HG03354 (cell line): Measurements from ENCODE around the gene DNAH10.

Experiments used
- ATAC-seq: cut with Tn5 transposase; IDR thresholded peaks from one replicate; pipeline ENCODE4 v1.9.1; 2021; ENCODE audit warnings: mild to moderate bottlenecking; ENCODE audit not compliant: unreplicated experiment, poor library complexity, severe bottlenecking

Gene DNAH10

DNA sequence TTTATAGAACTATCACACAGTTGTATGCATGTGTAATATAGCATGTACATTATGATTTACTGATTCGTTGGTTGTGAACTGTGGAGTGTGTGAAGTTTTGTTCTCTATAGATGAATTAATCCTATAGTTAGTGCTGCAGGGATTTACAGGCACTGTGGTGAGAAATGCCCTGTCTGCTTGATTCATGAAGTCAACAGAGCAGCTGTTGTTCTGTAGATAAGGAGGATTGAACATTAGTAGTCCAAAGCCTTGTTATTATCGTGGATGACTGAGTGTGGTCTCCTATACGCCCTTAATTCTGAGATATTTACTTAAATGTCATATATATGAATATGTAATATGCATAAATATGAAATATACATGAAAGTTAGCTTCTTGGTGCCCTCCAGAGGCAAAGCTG lies 98.3 kb downstream of the DNAH10 start:
- ATAC-seq: no peak

DNA sequence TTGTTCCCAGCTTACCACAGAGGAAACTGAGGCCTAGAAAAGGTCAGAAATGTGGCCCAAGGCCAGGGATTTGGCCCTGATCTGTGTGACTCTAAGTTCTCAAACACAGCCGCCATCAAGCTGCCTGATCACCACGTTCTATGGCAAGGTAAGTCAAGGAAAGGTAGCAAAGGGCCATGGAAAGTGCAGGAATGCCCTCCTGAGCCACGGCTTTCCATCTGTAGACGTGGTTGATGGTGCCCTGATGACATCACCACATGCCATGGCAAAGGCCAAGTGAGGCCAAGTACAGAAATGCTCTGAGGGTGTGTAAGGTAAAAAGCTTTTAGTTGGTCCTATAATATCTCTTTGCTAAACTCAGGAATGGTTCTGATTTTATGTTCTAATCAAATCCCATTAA lies 99.3 kb downstream of the DNAH10 start:
- no peak for ATAC-seq

DNA sequence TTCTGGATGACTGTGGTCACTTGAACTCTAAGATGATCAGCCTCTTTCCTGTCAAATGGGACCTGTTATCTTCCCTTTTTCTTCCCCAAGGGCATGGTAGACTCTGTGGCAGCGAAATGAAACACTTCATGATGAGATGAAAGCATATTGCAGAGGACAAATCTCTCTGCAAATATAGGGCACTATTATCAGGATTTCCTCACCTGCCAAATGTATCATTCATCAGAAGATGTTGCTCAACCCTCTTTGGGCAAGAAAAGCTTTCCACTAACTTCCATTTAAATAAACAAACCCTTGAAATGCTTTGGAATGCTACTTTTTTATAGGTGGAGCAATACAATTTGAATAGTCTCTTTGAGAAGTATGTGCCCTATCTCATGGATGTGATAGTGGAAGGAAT lies 105.0 kb downstream of the DNAH10 start:
- ATAC-seq: no peak

DNA sequence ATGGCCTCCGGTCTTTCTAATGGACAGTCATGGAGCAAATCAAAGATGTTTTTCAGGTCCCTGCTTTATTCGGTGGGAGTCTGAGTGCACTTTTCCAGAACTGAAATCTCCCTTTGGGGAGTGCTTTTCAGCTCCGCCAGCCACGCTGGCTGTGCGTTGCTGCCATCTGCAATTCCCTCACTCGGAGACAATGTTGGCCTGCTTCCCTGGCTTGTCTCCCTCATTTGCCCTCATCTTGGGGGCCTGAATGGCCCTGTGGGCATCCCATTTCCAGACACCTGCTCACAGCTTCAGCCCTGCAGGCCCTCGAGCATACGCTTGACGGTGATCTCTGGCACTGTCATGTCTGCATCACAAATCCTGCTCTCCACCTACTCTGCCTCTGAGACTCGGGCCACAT lies 106.7 kb downstream of the DNAH10 start:
- ATAC-seq: no peak

DNA sequence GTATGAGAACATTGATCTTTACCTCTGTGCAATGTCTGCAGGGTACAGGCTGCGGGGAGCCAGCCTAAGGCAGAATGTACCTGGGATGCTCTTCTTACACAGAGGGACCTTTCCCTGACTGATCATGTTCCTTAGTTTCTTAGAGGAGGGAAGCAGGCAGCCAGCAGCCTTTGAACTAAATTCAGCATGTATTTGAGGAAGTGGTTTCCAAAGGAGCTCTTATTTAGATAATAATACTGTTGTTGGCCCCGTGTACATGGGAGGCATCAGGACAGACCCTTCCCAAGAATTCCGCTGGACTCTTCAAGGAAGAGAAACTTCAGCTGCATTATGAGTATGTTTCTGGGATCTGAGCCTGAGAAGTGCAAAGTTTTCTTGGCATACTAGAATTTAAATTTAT lies 111.7 kb downstream of the DNAH10 start:
- no peak for ATAC-seq

DNA sequence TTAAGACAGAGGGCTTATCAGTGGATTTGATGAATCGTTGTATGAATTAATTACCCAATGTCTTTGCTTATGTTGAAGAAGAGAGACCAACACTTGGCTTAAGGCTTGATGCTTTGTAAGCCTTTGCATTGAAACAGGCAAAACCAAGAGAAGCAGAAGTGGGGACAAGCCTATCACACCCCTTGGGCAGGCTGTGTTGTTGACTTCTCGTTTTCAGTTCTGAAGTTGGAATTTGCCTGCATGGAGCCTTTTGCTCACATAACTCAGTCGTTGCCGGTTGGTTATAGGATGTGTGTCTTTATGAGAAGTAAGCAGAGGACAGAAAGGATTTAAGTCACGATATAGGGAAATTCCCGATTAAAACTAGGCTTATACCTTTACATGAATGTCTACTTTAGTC lies 115.9 kb downstream of the DNAH10 start:
- no peak for ATAC-seq

DNA sequence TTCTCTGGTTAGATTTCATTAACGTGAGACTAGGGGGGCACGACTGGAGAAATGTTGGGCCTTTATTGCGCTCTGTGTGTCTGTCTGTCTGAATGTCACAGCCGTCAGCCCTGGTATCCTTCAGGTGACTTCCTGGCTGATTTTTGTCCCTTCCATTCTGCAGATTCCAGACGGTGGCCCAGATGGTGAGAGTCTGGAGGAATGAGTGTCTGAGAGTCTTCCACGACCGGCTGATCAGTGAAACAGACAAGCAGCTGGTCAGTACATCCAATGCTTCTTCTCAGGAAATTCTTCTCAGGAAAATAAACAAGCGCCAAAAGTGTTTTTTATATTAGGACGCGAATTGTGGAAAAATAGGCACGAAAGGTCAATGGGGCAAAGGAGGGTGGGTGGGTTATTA lies 117.0 kb downstream of the DNAH10 start:
- no peak for ATAC-seq

DNA sequence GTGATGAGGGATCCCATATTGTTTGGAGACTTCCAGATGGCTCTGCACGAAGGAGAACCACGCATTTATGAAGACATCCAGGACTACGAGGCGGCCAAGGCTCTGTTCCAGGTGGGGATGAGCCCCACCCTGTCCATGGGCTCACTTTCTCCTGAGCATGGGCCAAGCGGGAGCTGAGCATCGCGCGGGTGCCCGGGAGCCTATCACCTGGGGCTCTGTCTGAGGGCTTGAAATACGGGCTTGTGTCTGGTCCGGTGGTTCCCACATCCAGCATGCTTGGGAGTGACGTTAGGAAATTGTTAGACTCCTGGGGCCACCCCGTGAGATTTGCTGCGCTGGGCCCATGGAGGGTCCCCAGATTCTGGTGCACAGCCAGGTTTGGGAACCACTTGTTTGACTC lies 117.6 kb downstream of the DNAH10 start:
- ATAC-seq: no peak

DNA sequence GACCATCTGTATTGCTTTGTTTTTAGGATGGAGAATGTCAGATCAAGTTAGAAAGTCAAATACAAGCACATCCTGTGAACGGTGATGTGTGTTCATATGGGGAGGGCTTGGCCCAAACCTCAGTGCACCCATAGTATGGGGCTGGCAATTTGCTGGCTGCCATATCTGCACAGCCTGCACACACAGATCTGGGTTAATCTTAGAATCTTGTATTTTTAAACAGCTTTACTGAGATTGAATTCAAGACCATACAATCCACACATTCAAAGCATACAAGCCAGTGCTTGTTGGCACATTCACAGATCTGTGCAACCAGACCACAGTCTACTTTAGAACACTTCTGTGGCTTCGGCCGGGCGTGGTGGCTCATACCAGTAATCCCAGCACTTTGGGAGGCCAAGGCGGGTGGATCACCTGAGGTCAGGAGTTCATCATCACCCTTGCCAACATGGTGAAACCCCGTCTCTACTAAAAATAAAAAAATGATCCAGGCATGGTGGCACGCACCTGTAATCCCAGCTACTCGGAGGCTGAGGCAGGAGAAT lies 120.1 kb downstream of the DNAH10 start:
- no peak for ATAC-seq

DNA sequence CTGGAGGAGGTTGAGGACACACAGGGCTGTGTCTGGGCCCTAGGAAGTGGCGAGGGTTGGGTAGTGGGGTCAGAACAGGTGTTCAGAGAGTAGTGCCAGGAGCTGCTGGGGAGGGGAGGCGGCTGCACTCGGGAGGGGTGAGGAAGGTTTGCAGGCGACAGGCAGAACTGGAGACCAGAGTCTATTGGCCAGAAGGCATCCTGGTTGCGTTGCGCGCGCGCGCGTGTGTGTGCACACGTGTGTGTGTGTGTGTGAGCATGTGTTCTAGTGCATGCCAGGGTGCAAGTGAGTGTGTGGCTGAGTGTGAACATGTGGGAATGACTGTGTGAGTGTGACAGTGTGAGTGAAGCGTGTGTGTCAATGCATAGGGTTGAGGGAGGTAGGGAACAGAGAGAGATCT lies 124.2 kb downstream of the DNAH10 start:
- no peak for ATAC-seq

DNA sequence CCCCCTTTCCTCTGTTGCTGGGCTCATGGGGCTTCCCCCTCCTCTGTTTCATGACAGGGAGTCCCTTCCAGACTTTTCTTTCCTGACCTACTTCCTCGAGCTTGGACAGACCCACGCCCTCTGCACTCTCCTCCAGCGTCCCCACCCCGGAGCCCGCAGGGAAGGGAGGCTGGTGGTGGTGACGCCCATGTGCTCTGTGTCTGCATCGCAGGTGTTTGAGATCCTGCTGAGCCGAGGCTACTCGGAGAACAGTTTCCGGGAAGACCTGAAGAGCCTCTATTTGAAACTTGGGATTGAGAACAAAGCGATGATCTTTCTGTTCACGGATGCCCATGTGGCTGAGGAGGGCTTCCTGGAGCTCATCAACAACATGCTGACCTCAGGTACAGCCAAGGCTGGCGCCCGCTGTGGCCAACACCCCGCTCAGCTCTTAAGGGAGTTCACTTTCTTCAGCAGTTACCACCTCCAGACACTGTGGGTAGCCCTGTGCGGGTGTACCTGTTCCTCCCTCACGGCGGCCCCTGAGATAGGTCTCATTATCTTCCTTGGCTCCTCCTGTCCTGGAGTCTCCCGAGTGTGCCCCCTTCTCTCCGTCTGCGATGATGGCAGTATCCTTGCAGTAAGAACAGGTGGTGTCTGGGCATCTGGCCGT lies 125.0 kb downstream of the DNAH10 start:
- no peak for ATAC-seq

DNA sequence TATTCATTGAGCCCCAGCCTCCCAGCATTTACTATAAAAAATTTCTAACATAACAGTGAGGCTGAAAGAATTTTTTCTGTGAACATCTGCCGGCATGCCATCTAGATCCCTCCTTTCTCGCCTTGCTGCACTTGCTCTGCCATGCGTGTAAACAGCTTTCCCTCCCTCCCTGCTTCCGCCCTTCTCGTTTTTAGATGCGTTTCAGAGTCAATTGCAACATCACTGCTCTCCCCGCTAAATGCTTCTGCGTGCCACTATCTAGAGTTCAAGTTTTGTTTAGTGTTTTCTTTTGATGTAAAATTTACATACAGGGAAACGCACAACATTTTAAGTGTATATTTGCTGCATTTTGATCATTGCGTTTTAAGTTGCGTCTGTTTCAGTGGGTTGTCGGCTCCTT lies 126.9 kb downstream of the DNAH10 start:
- no peak for ATAC-seq

DNA sequence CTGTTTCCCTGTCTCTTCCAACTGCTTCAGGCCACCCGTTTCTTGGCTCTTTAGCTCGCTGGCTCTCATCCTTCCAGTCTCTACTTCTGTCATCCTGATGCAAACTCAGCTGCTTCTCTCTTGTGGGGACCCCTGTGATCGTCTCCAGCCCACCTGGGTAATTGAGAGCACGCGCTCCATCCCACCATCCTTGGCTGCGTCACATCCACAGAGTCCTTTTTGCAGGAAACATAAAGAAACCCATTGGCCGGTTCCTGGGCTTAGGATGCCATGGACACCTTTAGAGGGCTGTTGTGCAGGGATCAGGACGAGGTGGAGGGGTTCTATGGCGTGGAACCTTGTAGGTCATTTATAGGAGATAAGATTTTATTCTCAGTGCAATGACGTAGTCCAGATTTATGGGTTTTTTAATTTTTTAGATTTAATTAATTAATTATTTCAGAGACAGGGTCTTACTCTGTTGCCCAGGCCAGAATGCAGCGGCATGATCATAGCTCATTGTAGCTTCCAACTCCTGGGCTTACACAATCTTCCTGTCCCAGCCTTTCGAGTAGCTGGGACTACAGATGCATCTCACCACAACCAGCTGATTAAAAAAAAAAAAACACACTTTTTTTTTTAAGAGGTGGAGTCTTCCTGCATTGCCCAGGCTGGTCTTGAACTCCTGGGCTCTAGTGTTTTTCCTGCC lies 127.9 kb downstream of the DNAH10 start:
- no peak for ATAC-seq

DNA sequence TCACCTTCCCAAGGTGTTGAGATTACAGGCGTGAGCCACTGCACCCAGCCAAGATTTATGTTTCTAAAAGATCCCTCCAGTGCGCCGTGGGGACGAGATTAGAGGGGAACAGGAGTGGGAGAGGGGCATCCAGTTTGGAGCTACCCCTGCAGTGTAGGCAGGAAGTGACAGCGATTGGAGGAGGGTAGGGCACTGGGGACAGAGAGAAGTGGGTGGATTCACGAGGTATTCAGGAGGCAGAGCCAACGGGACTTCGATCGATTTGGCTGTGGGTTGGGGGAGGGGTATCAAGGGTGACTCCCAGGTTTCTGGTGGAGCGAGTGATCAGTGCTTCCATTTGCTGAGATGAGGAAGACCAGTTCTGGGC lies 128.4 kb downstream of the DNAH10 start:
- no peak for ATAC-seq

DNA sequence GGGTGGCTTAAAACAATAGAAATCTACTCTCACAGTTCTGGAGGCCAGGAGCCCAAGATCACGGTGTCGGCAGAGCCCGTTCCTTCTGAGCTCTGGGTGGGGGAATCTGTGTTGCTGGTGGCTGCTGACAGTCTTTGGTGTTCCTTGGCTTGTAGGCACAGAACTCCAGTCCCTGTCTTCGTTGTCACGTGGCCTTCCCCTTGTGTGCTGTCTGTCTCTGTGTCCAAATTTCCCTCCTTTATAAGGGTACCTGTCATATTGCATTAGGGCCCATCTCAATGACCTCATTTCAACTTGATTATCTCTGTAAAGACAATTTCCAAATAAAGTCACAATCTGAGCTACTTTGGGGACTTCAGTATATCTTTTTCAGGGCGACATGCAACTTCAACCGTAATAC lies 128.9 kb downstream of the DNAH10 start:
- no peak for ATAC-seq

DNA sequence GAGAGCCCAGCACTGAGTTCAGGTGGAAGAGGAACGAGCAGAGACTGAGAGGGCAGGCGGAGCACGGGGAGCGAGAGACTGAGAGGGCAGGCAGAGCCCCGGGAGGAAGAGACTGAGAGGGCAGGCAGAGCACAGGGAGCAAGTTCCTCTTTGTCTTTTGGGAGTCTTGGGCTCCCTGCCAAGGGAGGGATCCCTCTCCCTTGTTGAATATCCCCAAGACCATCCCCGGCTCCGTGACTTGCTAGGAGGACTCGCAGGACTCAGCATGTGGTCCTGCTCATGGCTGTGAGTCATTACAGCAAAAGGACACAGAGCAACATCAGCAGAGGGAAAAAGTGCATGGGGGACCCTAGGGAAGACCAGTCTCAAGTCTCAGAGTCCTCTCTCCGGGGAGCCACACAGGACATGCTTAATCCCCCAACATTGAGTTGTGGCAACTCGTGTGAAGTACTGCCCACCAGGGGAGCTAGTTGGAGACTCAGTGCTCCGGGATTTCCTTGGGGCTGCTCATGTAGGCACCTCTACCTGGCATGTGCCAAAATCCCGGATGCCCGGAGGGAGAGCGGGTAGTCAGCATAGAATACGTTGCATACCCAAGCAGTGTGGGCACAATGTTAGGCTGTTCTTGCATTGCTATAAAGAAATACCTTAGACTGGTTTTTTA lies 129.5 kb downstream of the DNAH10 start:
- no peak for ATAC-seq

DNA sequence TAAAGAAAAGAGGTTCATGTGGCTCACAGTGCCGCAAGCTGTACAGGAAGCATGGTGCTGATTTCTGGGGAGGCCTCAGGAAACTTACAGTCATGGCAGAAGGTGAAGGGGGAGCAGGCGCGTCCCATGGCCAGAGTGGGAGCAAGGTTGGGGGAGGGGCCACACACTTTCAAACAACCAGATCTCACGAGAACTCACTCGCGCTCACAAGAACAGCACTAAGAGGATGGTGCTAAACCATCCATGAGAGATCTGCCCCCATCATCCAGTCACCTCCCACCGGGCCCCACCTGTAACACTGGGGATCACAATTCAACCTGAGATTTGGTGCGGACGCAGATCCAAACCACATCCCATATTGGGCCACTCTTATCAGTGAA lies 130.1 kb downstream of the DNAH10 start:
- ATAC-seq: no peak

DNA sequence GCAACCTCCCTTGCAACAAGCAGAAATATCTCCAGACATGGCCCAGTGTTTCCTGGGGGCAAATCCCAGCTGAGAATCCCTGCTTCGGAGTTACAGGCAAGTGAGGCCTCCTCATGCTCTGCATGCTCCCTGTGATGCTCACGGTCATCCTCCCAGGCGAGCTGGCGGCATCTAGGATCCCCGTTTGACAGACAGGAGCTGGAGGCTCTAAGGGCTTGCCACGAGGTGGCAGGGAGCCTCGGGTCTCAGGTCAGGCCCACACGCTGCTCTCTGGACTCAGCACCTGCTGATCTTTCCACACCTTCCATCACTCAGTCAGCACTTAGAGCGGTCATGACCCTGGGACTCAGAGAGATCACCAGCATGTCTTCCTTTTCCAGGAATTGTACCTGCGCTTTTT lies 130.8 kb downstream of the DNAH10 start:
- no peak for ATAC-seq

DNA sequence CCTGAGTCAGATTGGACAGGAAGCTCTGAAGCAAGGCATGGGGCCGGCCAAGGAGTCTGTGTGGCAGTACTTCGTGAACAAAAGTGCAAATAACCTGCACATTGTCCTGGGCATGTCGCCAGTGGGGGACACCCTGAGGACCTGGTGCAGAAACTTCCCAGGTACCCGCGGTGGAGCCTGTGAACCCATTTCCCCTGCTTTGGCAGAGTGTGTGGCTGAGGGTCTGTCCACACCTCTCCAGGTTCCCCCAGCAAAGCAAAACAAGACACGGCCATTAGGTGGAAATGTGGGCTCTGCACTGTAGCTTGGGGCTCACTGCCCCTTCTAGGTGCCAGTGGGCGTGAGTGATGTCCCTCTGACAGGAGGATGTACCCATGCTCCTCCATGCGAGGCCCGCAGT lies 131.2 kb downstream of the DNAH10 start:
- ATAC-seq: no peak

DNA sequence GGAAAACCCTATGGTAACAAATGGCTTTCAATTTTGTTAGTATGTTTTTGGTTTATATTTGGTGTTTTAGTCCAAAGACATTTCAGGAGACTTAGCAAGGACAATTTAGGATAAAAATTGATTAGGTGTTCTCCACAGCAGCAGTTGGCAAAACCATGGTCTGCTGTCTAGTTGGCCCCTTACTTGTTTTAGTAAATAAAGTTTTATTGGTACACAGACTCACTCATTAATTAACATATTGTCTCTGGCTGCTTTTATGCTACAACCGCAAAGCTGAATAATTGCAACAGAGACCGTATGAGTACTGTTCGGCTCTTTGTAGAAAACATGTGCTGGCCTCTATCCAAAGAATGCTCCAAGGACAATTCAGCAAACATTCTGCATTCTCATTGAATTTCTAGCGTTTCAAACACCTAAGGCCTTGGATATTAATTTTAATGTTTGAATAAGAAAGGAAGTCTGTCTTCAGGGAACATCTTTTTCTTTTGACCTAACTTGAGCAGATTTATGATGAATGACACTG lies 132.8 kb downstream of the DNAH10 start:
- ATAC-seq: no peak

DNA sequence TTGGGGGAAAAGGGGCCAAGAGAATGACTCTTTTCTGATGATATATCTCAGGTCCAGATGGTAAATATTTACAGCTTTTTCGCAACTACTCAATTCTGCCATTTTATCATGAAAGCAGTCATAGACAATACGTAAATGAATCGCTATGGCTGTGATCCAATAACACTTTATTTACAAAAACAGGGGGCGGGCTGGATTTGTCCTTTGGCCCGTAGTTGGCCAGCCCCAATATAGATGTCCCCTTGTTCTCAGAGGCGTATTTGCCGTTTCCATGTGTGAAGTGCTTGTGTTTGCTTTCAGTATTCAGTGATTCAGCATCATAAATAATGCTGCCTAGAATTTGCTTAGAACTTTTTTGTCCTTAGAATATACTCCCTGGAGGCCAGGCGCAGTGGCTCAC lies 133.3 kb downstream of the DNAH10 start:
- no peak for ATAC-seq
